Small intestine (tissue), 7 donors: Measurements from ENCODE around the gene SPATA2. TPM values are rescaled to one million over a fixed set of nuclear protein-coding genes. Genes with fewer than 3 reads are reported as not detected.

ENCODE experiments used
- DNase-seq, 2 donors: peaks; one replicate each; pipeline versions ENCODE4 v3.0.0 to v3.0.0-alpha.2; 2013
- FAIRE-seq: peaks from 2 replicates; lab custom pipeline; 2012; peaks lifted over from hg19 to GRCh38; lab: Jason Lieb, UNC
- H3K27ac ChIP-seq, 3 donors: one replicate each; pipeline ENCODE4 v1.5.1; 2013; ENCODE audit warnings: low read length in 2 of 3, mild to moderate bottlenecking in 2 of 3, control low read depth in 1 of 3, inconsistent platforms in 1 of 3, low read depth in 1 of 3, moderate library complexity in 1 of 3
- H3K27me3 ChIP-seq, 3 donors: one replicate each; pipeline ENCODE4 v1.6.1; 2013; ENCODE audit warnings: low read length in 3 of 3, inconsistent platforms in 1 of 3; ENCODE audit not compliant: control insufficient read depth in 3 of 3, insufficient read depth in 3 of 3
- H3K36me3 ChIP-seq, 3 donors: one replicate each; pipeline ENCODE4 v1.6.1; 2013; ENCODE audit warnings: low read length in 3 of 3, inconsistent platforms in 1 of 3, low read depth in 1 of 3, mild to moderate bottlenecking in 1 of 3, moderate library complexity in 1 of 3; ENCODE audit not compliant: control insufficient read depth in 3 of 3, insufficient read depth in 2 of 3
- H3K4me1 ChIP-seq, 3 donors: one replicate each; pipeline ENCODE4 v1.6.1; 2013; ENCODE audit warnings: low read length in 2 of 3, inconsistent platforms in 1 of 3, low read depth in 1 of 3, mild to moderate bottlenecking in 1 of 3, moderate library complexity in 1 of 3; ENCODE audit not compliant: control insufficient read depth in 3 of 3, insufficient read depth in 2 of 3
- H3K4me3 ChIP-seq, 3 donors: one replicate each; pipeline ENCODE4 v1.5.1; 2013; ENCODE audit warnings: low read length in 3 of 3, control low read depth in 1 of 3, inconsistent platforms in 1 of 3, low read depth in 1 of 3, mild to moderate bottlenecking in 1 of 3, moderate library complexity in 1 of 3
- H3K9me3 ChIP-seq, 2 donors: one replicate each; pipeline ENCODE4 v1.6.1; 2013; ENCODE audit warnings: low read depth in 1 of 2, low read length in 1 of 2; ENCODE audit not compliant: control insufficient read depth in 2 of 2, insufficient read depth in 1 of 2
- WGBS, 3 donors: extraction: QIAGEN DNeasy Blood & Tissue Kit; methylation state at CpG; one replicate each; pipeline ENCODE4 v1.1.7; 2013; 5-methylcytosine and 5-hydroxymethylcytosine counted together
- polyA plus RNA-seq, 4 donors: library from polyadenylated mRNA; stranded (reverse) in 3 of 4; unstranded in 1 of 4; fragments of 200-250 nt in 3 of 4; fragments of 120-200 nt in 1 of 4; gene quantifications; one replicate each; pipeline versions ENCODE4 v1.2.1 to v1.2.3, GENCODE V29; 2013
- donor health status: healthy with polysubstance abuse.
- donor health status: control.
- donor health status: control.
- donor health status: Bipolar disorder and iron deficiency.
- donor health status: healthy.

Gene SPATA2
- polyA plus RNA-seq, 4 donors = 8.6 to 15.1 (median 10.4) TPM

DNA sequence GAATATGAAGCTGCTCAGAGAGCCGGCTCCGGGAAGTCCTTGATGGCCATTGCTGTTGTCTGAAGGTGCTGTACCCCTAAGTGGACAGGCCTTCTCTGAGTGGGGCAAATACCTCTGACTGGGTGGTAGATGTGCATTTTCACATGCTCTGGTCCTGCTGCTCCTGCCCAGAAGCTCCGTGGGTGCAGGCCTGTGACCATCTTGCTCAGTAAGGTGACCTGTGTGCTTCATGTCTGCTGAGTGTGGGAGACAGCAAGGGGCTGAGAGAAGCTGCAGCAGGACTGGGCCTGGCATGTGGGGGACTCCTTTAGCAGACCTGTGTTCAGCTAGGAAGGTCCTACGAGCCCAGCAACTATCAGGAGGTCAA is 5.0 kb downstream of the SPATA2 start:
- Histone ChIP-seq H3K4me1 (peaks cover 10 to 41% (median 10%) of the 10 kb centered on the region in 3 donors), H3K27ac (peak overlapping the region; percentile 80 to 91 (median 81)), H3K36me3 (peaks cover 6 to 67% (median 18%) of the 10 kb centered on the region in 3 donors), H3K9me3 (no peaks in the 10 kb centered on the region), H3K27me3 (no peaks in the 10 kb centered on the region), H3K4me3 (no peak overlapping the region)
- no peak for DNase-seq
- 31 to 68% (median 48%) methylated on average over 4 of the region's 4 CpGs for WGBS, 3 donors
- no peak for FAIRE-seq

DNA sequence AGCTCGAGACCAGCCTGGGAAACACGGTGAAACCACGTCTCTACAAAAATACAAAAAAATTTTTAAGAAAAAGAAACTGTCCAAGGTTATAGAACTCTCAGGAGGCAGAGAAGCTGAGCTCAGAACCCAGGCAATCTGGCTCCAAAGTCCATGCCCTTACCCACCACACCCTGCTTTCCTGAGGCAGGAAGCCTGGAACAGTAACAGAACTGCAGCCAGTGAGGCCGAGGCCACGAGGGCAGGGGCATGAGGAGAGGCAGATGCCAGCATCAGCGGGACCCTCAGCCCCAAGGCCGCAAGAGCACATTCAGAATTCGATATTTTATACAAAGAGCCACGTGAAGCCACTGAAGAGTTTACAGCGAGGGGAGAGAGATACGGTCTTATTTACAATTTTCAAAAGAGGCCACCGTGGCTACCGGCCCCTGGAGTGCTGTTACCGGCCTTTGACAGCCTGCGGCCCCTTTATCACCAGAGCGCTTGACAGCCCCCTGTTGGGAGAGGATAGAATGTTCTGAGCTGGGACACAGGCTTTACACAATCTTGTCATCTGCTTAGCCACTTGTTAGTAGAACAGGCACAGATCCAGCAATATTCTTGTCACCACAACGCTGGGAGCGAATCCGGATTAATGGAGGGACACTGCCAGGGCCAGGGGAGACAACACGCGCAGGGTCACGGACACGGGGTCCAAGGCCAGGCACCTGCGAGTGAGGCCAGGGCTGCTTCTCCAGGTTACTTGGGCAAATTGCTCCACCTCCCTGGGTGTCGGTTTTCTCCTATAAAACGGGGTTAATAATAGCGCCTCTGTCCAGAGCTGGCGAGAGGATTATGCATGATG is 5.6 kb downstream of the SPATA2 start:
- DNase-seq = peak; percentile 92 to 95
- H3K4me1 ChIP-seq = peaks cover 10 to 41% (median 10%) of the 10 kb centered on the region in 3 donors

GRCh38 chr20:49908258-49908565 is 7.1 kb downstream of the SPATA2 start:
- Histone ChIP-seq H3K4me3 (no peak overlapping the region), H3K4me1 (peaks cover 6 to 29% (median 8%) of the 10 kb centered on the region in 3 donors), H3K36me3 (peaks cover 9 to 79% (median 22%) of the 10 kb centered on the region in 3 donors), H3K27ac (no peak overlapping the region), H3K9me3 (no peaks in the 10 kb centered on the region), H3K27me3 (no peaks in the 10 kb centered on the region)
- 93 to 97% (median 94%) methylated on average over 11 of the region's 11 CpGs for whole genome bisulfite sequencing, 3 donors
- no peak for FAIRE-seq
- DNase-seq = no peak

More for the DNA sequence above, 5.6 kb downstream of the SPATA2 start:
- peak overlapping the region; percentile 80 to 91 (median 81) for H3K27ac ChIP-seq
- WGBS, 3 donors = 14 to 58% (median 41%) methylated on average over 28 of the region's 28 CpGs
- FAIRE-seq = no peak
- no peaks in the 10 kb centered on the region for H3K27me3 ChIP-seq
- no peak overlapping the region for H3K4me3 ChIP-seq
- H3K9me3 ChIP-seq = no peaks in the 10 kb centered on the region
- peaks cover 6 to 73% (median 18%) of the 10 kb centered on the region in 3 donors for H3K36me3 ChIP-seq

DNA sequence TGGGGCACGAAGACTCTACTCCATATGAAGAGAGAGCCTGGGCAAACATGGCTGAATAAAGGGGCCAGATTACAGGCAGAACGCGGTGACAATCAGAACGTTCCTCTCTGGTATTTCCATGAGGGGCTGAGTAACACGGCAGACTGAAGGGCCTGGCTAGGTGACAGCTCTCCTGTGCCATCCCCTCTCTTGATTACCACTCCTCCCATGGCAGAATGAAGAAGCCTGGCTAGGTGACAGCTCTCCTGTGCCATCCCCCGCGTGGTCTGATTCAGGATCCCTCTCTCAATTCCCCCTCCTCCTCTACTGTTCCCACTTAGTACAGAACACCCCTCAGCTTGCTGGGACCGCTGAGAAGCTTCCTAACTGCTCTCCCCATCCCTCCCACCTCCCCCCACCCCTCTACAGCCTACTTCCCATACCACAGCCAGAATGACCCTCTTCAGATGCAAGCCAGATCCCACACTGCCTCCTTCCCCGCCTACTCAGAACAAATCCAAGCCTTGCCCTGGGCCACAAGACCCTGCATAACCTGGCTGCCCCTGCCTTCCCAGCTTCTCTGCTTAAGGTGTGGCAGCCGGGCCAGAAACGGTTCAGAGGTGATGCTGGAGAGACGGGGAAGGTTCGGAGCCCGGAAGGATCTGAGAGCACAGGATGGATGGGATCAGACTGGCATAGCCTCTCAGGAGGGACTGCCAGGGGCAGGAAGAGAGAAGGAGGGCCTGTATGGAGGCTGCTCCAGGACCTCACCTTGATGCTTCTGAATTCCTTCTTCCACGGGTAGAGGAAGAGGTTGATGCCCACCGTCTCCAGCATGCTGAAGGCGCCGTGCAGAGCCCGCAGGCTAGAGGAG is 7.7 kb downstream of the SPATA2 start:
- Histone ChIP-seq H3K4me3 (no peak overlapping the region), H3K9me3 (no peaks in the 10 kb centered on the region), H3K36me3 (peaks cover 9 to 81% (median 22%) of the 10 kb centered on the region in 3 donors), H3K4me1 (peaks cover 5 to 27% (median 8%) of the 10 kb centered on the region in 3 donors), H3K27ac (no peak overlapping the region), H3K27me3 (no peaks in the 10 kb centered on the region)
- WGBS, 3 donors = 89 to 94% (median 91%) methylated on average over 19 of the region's 19 CpGs
- no peak for DNase-seq
- FAIRE-seq = no peak

DNA sequence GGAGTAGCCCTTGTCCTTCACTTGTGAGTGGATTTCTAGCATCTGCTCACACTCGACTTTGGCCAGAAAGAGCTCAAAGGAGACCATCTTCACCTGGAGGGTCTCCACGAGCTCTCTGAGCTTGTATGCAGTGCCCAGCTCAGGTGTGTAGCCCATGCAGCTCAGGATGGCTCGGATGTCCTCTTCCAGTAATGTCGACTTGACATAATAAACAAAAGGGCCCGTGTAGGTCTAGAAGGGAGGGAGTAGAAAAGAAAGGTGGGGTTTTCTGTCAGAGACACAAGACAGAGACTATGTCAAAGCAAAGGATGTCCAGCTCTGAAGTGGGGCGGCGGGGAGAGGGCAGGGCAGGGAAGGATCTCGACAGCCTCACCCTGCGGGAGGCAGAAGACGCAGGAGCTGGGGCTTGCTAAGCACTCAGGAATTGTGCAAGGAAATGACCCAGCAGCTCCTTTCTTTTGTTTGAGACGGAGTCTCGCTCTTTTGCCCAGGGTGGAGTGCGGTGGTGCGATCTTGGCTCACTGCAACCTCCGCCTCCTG is 8.6 kb downstream of the SPATA2 start:
- 90 to 95% (median 91%) methylated on average over 13 to 15 of the region's 15 CpGs for WGBS, 3 donors
- DNase-seq = no peak
- H3K4me1 ChIP-seq = peaks cover 2 to 26% (median 8%) of the 10 kb centered on the region in 3 donors
- no peak for FAIRE-seq
- no peak overlapping the region for H3K4me3 ChIP-seq
- H3K36me3 ChIP-seq = peaks cover 9 to 76% (median 22%) of the 10 kb centered on the region in 3 donors
- no peak overlapping the region for H3K27ac ChIP-seq
- H3K27me3 ChIP-seq = no peaks in the 10 kb centered on the region
- no peaks in the 10 kb centered on the region for H3K9me3 ChIP-seq

- Histone ChIP-seq H3K9me3 (no peaks in the 10 kb centered on the region), H3K4me3 (no peak overlapping the region), H3K27ac (no peak overlapping the region), H3K4me1 (peaks cover 2 to 23% (median 8%) of the 10 kb centered on the region in 3 donors), H3K27me3 (no peaks in the 10 kb centered on the region), H3K36me3 (peaks cover 9 to 81% (median 22%) of the 10 kb centered on the region in 3 donors)
- FAIRE-seq = no peak
- DNase-seq = no peak
- WGBS, 3 donors = 93 to 95% (median 95%) methylated on average over 36 to 37 of the region's 37 CpGs
These were observed 9.2 kb downstream of the SPATA2 start for GRCh38 chr20:49906101-49906604.

DNA sequence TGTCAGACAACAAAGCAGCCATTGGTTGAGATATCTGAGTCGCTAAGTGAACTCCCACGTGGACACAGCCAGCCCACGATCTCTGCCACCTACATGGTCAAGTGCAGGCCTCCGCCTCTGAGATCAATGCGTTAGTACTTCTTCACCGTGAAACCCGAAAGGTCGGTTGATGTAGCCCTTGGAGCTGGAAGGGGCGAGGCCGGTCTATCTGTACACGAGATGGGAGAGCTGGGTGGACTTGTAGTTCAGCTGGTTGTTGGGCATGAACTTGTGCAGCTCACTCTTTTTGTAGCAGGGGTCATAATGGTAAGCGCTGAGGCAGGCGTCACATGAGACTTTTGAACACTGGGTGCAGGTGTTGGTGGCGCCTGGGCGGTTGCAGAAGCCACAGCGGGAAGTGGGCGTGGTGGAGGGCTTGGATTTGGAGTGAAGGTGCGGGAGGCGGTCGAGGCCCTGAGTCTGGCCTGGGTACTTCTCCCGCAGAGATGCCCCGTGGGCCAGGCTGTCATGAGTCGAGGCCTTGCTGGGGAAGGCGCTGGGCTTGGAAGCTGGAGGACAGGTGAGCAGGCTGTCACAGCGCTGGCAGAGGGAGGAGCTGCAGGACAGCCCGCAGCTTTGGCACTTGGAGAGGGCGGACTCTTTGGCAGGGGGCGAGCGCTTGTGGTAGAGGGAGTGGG is 9.8 kb downstream of the SPATA2 start:
- peaks cover 9 to 81% (median 22%) of the 10 kb centered on the region in 3 donors for H3K36me3 ChIP-seq
- no peak overlapping the region for H3K4me3 ChIP-seq
- H3K27me3 ChIP-seq = no peaks in the 10 kb centered on the region
- FAIRE-seq (no peak), DNase-seq (no peak)
- WGBS, 3 donors = 92 to 96% (median 94%) methylated on average over 29 of the region's 29 CpGs
- peaks cover 2 to 17% (median 6%) of the 10 kb centered on the region in 3 donors for H3K4me1 ChIP-seq
- H3K27ac ChIP-seq = no peak overlapping the region
- H3K9me3 ChIP-seq = no peaks in the 10 kb centered on the region
